ENCODE measurements around the gene TPD52L2.
"Not testable (repeated sequence)": the region's sequence is repeated elsewhere in the genome, so short reads cannot be mapped to it uniquely, and the experiment has no call there.

TPD52L2 gene

GRCh38 chr20:63878899-63879663, 14.0 kb downstream of the TPD52L2 start:
- DNase-seq (ENCODE audit: low read depth): no peak

- DNase-seq (ENCODE audit: low read depth): not testable (repeated sequence)
These were observed 15.8 kb downstream of the TPD52L2 start for GRCh38 chr20:63880901-63881300.

- DNase-seq (ENCODE audit: low read depth): no peak
These were observed 16.6 kb downstream of the TPD52L2 start for GRCh38 chr20:63881451-63882226.

- DNase-seq (ENCODE audit: low read depth): no peak
These were observed 17.5 kb downstream of the TPD52L2 start for GRCh38 chr20:63882257-63883200.

GRCh38 chr20:63883201-63883593, 18.1 kb downstream of the TPD52L2 start:
- no peak for DNase-seq (ENCODE audit: low read depth)

- no peak for DNase-seq (ENCODE audit: low read depth)
These were observed 19.6 kb downstream of the TPD52L2 start for GRCh38 chr20:63884506-63885263.

GRCh38 chr20:63885264-63886053, 20.4 kb downstream of the TPD52L2 start:
- no peak for DNase-seq (ENCODE audit: low read depth)

GRCh38 chr20:63886054-63886419, 21.0 kb downstream of the TPD52L2 start:
- DNase-seq (ENCODE audit: low read depth): no peak

- DNase-seq (ENCODE audit: low read depth): no peak
These were observed 21.9 kb downstream of the TPD52L2 start for GRCh38 chr20:63886921-63887320.

GRCh38 chr20:63889241-63890200, 24.5 kb downstream of the TPD52L2 start:
- DNase-seq (ENCODE audit: low read depth): no peak

- DNase-seq (ENCODE audit: low read depth): no peak
These were observed 25.1 kb downstream of the TPD52L2 start for GRCh38 chr20:63890201-63890576.

GRCh38 chr20:63890616-63891015, 25.5 kb downstream of the TPD52L2 start:
- no peak for DNase-seq (ENCODE audit: low read depth)

- DNase-seq (ENCODE audit: low read depth): no peak
These were observed 26.3 kb downstream of the TPD52L2 start for GRCh38 chr20:63891061-63892002.

- DNase-seq (ENCODE audit: low read depth): no peak
These were observed 27.3 kb downstream of the TPD52L2 start for GRCh38 chr20:63892402-63892801.

GRCh38 chr20:63893999-63894357, 28.9 kb downstream of the TPD52L2 start:
- DNase-seq (ENCODE audit: low read depth): no peak

- peak; percentile 95 for DNase-seq (ENCODE audit: low read depth)
These were observed 29.5 kb downstream of the TPD52L2 start, which contains the start of gene DNAJC5 for GRCh38 chr20:63894358-63895201. Gene DNAJC5, plus strand, starts transcription at chr20:63895126. Its CDS starts 33,220 bp downstream, at chr20:63928346.

GRCh38 chr20:63895202-63895951, 30.3 kb downstream of the TPD52L2 start:
- DNase-seq (ENCODE audit: low read depth): no peak
